WI38 (cell line): Measurements from ENCODE around the gene ENPP7.

ENCODE experiments used
- H3K4me3 ChIP-seq: 2 replicates; pipeline ENCODE4 v1.5.1; 2011; ENCODE audit warnings: low read depth, mild to moderate bottlenecking, control low read depth, low read length
- CTCF ChIP-seq: IDR thresholded peaks from 2 replicates; pipeline ENCODE4 v1.5.1; 2012; ENCODE audit warnings: low read depth, mild to moderate bottlenecking, control low read depth, low read length

The ENPP7 gene

GRCh38 chr17:79777120-79777893 lies 46.6 kb downstream of the ENPP7 start:
- peak overlapping the region; percentile 49 for H3K4me3 ChIP-seq
- 0 out of 2 replicates have a peak, but pooled peaks have one; percentile 11 for TF ChIP-seq CTCF

GRCh38 chr17:79777894-79778503 lies 47.3 kb downstream of the ENPP7 start, which contains the start of gene CBX2:
TSS of gene CBX2 (plus strand) at chr17:79778148. CDS start at chr17:79778236, 88 bp downstream.
- H3K4me3 ChIP-seq = peak within 1 kb of the TSS; percentile 54
- no peak for TF ChIP-seq CTCF

- no peak for TF ChIP-seq CTCF
- peak overlapping the region; percentile 54 for H3K4me3 ChIP-seq
These were observed 47.9 kb downstream of the ENPP7 start for GRCh38 chr17:79778504-79779083.

GRCh38 chr17:79779084-79779529 lies 48.4 kb downstream of the ENPP7 start:
- no peak overlapping the region for H3K4me3 ChIP-seq
- TF ChIP-seq CTCF = no peak

- TF ChIP-seq CTCF = no peak
- no peak overlapping the region for H3K4me3 ChIP-seq
These were observed 49.1 kb downstream of the ENPP7 start for GRCh38 chr17:79779661-79780365.

GRCh38 chr17:79781012-79781650 lies 50.4 kb downstream of the ENPP7 start:
- H3K4me3 ChIP-seq = no peak overlapping the region
- TF ChIP-seq CTCF = no peak
